GM12801 (cell line): ENCODE data around the gene RABGGTB.

Experiments
- TF ChIP-seq, protein P1 (sequence below): IDR thresholded peaks from one replicate; pipeline ENCODE4 v1.5.1; 2011; ENCODE audit warnings: control low read depth; ENCODE audit not compliant: insufficient read length; ENCODE audit errors: extremely low read depth

The RABGGTB gene

DNA sequence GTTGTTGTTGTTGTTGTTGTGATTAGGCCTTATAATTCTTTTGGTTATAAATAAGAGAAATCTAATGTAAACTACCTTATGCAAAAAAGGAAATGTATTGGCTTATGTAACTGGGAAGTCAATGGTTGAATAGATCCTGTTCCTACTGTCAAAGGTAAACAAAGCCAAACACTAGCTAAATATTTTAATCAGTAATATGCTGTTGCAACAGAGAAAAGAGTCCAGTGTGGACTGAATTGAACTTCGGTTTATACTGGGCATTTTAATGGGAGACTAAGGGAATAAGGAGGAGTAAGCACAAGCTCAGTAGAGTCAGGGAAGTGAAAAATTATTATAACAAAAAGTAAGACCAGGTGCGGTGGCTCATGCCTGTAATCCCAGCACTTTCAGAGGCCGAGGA lies 26.0 kb downstream of the RABGGTB start:
- TF ChIP-seq, protein P1, sequence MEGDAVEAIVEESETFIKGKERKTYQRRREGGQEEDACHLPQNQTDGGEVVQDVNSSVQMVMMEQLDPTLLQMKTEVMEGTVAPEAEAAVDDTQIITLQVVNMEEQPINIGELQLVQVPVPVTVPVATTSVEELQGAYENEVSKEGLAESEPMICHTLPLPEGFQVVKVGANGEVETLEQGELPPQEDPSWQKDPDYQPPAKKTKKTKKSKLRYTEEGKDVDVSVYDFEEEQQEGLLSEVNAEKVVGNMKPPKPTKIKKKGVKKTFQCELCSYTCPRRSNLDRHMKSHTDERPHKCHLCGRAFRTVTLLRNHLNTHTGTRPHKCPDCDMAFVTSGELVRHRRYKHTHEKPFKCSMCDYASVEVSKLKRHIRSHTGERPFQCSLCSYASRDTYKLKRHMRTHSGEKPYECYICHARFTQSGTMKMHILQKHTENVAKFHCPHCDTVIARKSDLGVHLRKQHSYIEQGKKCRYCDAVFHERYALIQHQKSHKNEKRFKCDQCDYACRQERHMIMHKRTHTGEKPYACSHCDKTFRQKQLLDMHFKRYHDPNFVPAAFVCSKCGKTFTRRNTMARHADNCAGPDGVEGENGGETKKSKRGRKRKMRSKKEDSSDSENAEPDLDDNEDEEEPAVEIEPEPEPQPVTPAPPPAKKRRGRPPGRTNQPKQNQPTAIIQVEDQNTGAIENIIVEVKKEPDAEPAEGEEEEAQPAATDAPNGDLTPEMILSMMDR, result no peak

DNA sequence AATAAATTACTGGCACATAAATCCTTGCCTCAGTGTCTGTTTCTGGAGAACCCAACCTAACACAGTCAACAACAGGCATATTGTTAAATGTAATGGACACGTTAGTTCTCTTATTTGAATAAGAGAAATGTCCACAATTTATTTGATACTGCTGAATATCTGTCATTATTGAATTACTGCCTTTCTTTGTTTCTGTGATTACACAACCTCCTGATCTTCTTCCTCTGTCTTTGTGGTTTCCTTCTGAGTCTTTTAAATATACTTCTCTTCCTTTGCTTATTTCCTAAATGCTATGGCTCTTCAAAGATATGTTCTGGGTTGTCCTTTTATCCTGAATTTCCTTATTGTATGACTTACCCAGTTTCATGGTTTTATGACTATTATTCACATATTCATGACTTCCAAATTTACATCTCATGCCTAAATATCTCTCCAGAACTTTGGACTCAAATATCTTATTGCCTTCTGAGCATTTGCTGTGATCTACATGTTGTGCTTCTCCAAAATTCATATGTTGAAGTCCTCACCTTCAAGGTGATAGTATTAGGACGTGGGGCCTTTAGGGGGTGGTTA lies 50.6 kb downstream of the RABGGTB start:
- TF ChIP-seq, protein P1, result no peak

DNA sequence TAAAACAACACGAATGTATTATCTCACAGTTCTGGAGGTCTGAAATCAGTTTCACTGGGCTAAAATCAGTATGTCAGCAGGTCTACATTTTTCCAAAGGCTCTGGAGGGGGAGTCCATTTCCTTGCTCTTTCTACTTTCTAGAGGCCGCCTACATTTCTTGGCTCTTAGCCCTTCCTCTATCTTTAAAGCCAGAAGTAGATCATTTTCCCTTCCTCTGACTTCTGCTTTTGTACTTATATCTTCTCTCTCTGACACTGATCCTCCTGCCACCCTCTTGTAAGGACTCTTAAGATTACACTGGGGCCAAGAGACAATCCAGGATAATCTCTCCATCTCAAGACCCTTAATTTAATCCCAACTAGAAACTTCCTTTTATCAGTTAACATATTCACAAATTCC lies 52.0 kb downstream of the RABGGTB start:
- TF ChIP-seq, protein P1, result no peak

DNA sequence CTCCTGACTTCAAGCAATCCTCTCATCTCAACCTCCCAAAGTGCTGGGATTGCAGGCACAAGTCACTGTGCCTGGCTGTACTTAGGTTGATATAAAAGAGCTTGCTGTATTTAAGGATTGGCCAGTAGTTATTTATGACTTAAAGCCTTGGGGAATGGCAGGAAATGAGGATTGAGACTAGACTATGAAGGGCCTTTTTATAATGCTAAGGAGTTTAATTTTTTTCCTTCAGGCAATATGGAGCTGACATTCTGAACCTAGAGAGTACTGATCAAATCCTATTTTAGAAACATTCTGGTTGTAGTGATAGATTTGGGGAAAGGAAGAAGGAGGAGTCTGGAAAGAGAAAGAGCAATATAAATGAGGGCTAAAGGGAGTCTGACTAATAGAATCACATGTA lies 55.4 kb downstream of the RABGGTB start:
- TF ChIP-seq, protein P1, result no peak
